Prostate gland (tissue), 2 donors: Measurements from ENCODE around the gene DNAJB8. TPM values are rescaled to one million over a fixed set of nuclear protein-coding genes. Genes with fewer than 3 reads are reported as not detected.

Source experiments
- DNase-seq: peaks from one replicate; pipeline ENCODE4 v3.0.0-alpha.2; 2019; ENCODE audit warnings: low spot score
- H3K27ac ChIP-seq, 2 donors: fragments of 200-600 bp; sonication (generic); 2 replicates each; pipeline ENCODE4 v1.5.1; 2017 to 2019
- H3K27me3 ChIP-seq: fragments of 200-600 bp; sonication (generic); replicated peaks from 2 replicates; pipeline ENCODE4 v1.5.1; 2019; ENCODE audit not compliant: insufficient read depth
- H3K36me3 ChIP-seq, 2 donors: fragments of 200-600 bp; sonication (generic); 1 replicate in 1 of 2; 2 replicates in 1 of 2; pipeline versions ENCODE4 v1.5.1 to v1.8.1; 2017 to 2019
- H3K4me1 ChIP-seq: fragments of 200-600 bp; sonication (generic); replicated peaks from 2 replicates; pipeline ENCODE4 v1.5.1; 2019
- H3K4me3 ChIP-seq, 2 donors: fragments of 200-600 bp; sonication (generic); 2 replicates each; pipeline ENCODE4 v1.5.1; 2017 to 2019
- H3K9me3 ChIP-seq: fragments of 200-600 bp; sonication (generic); 2 replicates; pipeline ENCODE4 v1.5.1; 2017
- CTCF ChIP-seq, 4 experiments: fragments of 200-600 bp in 2 of 4; fragments of 450-650 bp in 2 of 4; sonication (generic) in 2 of 4; IDR thresholded peaks; 1 replicate in 3 of 4; 2 replicates in 1 of 4; pipeline ENCODE4 v1.5.1; 2016 to 2019; ENCODE audit warnings: antibody characterized with exemption in 4 of 4, mild to moderate bottlenecking in 2 of 4, moderate library complexity in 2 of 4
- POLR2A ChIP-seq: fragments of 450-650 bp; IDR thresholded peaks from one replicate; pipeline ENCODE4 v1.6.1; 2016; ENCODE audit warnings: antibody characterized with exemption, mild to moderate bottlenecking
- POLR2AphosphoS5 ChIP-seq: sonication (generic); formaldehyde crosslinking; IDR thresholded peaks from one replicate; pipeline ENCODE4 v1.6.1; 2017; ENCODE audit warnings: antibody characterized with exemption
- WGBS: methylation state at CpG from one replicate; pipeline ENCODE4 v1.1.5; 2018; 5-methylcytosine and 5-hydroxymethylcytosine counted together
- intact Hi-C: fragments of 100-400 bp; cut with DNase I; formaldehyde crosslinking; loops from one replicate; pipeline ENCODE4 v1.14.2; 2022
- total RNA-seq, 2 donors: library from RNA; depleted of rRNA; stranded (reverse); fragments of >200 nt; gene quantifications; one replicate each; pipeline ENCODE4 v1.1.0, GENCODE V29; 2016

DNAJB8 gene
- total RNA-seq, 2 donors from 2014 or later = 3.2 TPM; not detected in 1

GRCh38 chr3:128453501-128454309 lies 13.0 kb downstream of the DNAJB8 start:
- Histone ChIP-seq H3K4me1 (no peaks in the 10 kb centered on the region), H3K36me3 (no peaks in the 10 kb centered on the region), H3K4me3 (no peak overlapping the region), H3K9me3 (no peaks in the 10 kb centered on the region), H3K27me3 (no peaks in the 10 kb centered on the region), H3K27ac (no peak overlapping the region)
- TF ChIP-seq CTCF (IDR thresholded peaks at IDR 0.05) (no peak), POLR2A (no peak), POLR2AphosphoS5 (no peak)
- WGBS = 87% methylated on average over 19 of the region's 21 CpGs
- DNase-seq = no peak
- intact Hi-C loops = no loop called here

GRCh38 chr3:128452678-128453275 lies 13.9 kb downstream of the DNAJB8 start:
- TF ChIP-seq POLR2A (no peak), CTCF (IDR thresholded peaks at IDR 0.05) (no peak), POLR2AphosphoS5 (no peak)
- no peak for DNase-seq
- Histone ChIP-seq H3K9me3 (no peaks in the 10 kb centered on the region), H3K27me3 (no peaks in the 10 kb centered on the region), H3K27ac (no peak overlapping the region), H3K36me3 (no peaks in the 10 kb centered on the region), H3K4me1 (no peaks in the 10 kb centered on the region), H3K4me3 (no peak overlapping the region)
- intact Hi-C loops = no loop called here
- 92% methylated on average over 21 of the region's 21 CpGs for WGBS

GRCh38 chr3:128452120-128452519 lies 14.6 kb downstream of the DNAJB8 start:
- intact Hi-C loops = no loop called here
- 95% methylated on average over 9 of the region's 9 CpGs for WGBS
- Histone ChIP-seq H3K4me1 (no peaks in the 10 kb centered on the region), H3K4me3 (no peak overlapping the region), H3K9me3 (no peaks in the 10 kb centered on the region), H3K27me3 (no peaks in the 10 kb centered on the region), H3K27ac (no peak overlapping the region), H3K36me3 (no peaks in the 10 kb centered on the region)
- DNase-seq = no peak
- no peak for TF ChIP-seq POLR2A
- no peak for TF ChIP-seq CTCF (IDR thresholded peaks at IDR 0.05)
- no peak for TF ChIP-seq POLR2AphosphoS5

GRCh38 chr3:128449111-128449638 lies 17.5 kb downstream of the DNAJB8 start:
- no peak overlapping the region for H3K4me3 ChIP-seq
- 90% methylated on average over 6 of the region's 6 CpGs for WGBS
- no peaks in the 10 kb centered on the region for H3K4me1 ChIP-seq
- no peaks in the 10 kb centered on the region for H3K9me3 ChIP-seq
- H3K27ac ChIP-seq = no peak overlapping the region
- no peaks in the 10 kb centered on the region for H3K27me3 ChIP-seq
- intact Hi-C loops = no loop called here
- no peaks in the 10 kb centered on the region for H3K36me3 ChIP-seq
- TF ChIP-seq POLR2AphosphoS5 (no peak), CTCF (IDR thresholded peaks at IDR 0.05) (no peak), POLR2A (no peak)
- no peak for DNase-seq
